DND-41 (cell line): ENCODE data around the gene DNAH8.

Source experiments
- ATAC-seq: fragments of 200-7000 bp; cut with Tn5 transposase; 3 replicates; pipeline ENCODE4 v1.9.1; 2021; ENCODE audit warnings: low read depth; ENCODE audit not compliant: insufficient read depth
- DNase-seq: peaks from one replicate; pipeline ENCODE4 v3.0.0-alpha.2; 2020
- H2AFZ ChIP-seq: 2 replicates; pipeline ENCODE4 v1.6.0; 2012; ENCODE audit warnings: low read depth, low read length
- H3K27ac ChIP-seq: 2 replicates; pipeline ENCODE4 v1.5.1; 2012; ENCODE audit warnings: low read length, inconsistent platforms
- H3K27me3 ChIP-seq: fragments of 200-600 bp; sonication (generic); 2 replicates; pipeline ENCODE4 v1.6.0; 2012; ENCODE audit warnings: low read length, mild to moderate bottlenecking, inconsistent platforms; ENCODE audit not compliant: insufficient read depth, poor library complexity
- H3K36me3 ChIP-seq: 2 replicates; pipeline ENCODE4 v1.5.1; 2012; ENCODE audit warnings: low read length, inconsistent platforms; ENCODE audit not compliant: insufficient read depth
- H3K4me1 ChIP-seq: 2 replicates; pipeline ENCODE4 v1.5.1; 2012; ENCODE audit warnings: mild to moderate bottlenecking, low read length; ENCODE audit not compliant: insufficient read depth
- H3K4me2 ChIP-seq: 2 replicates; pipeline ENCODE4 v1.6.0; 2012; ENCODE audit warnings: mild to moderate bottlenecking, moderate library complexity, low read length, inconsistent platforms; ENCODE audit not compliant: insufficient read depth
- H3K4me3 ChIP-seq, 2 experiments: fragments of 200-600 bp in 1 of 2; shearing (Covaris generic) in 1 of 2; 2 replicates each; pipeline ENCODE4 v1.5.1; 2012 to 2016; ENCODE audit warnings: inconsistent platforms in 2 of 2, low read length in 2 of 2, mild to moderate bottlenecking in 2 of 2, low read depth in 1 of 2, moderate library complexity in 1 of 2
- H3K79me2 ChIP-seq: 2 replicates; pipeline ENCODE4 v1.6.0; 2012; ENCODE audit warnings: low read length, inconsistent platforms; ENCODE audit not compliant: insufficient read depth
- H3K9ac ChIP-seq: 2 replicates; pipeline ENCODE4 v1.6.0; 2012; ENCODE audit warnings: low read depth, mild to moderate bottlenecking, inconsistent platforms, low read length, moderate library complexity
- H3K9me3 ChIP-seq: 2 replicates; pipeline ENCODE4 v1.5.1; 2012; ENCODE audit warnings: low read length, moderate library complexity, mild to moderate bottlenecking, inconsistent platforms; ENCODE audit not compliant: insufficient read depth, severe bottlenecking
- H4K20me1 ChIP-seq: 2 replicates; pipeline ENCODE4 v1.6.0; 2012; ENCODE audit warnings: low read length; ENCODE audit not compliant: insufficient read depth
- EZH2 ChIP-seq: IDR thresholded peaks from 3 replicates; pipeline ENCODE4 v1.6.1; 2012; ENCODE audit warnings: borderline replicate concordance, low read depth, mild to moderate bottlenecking, moderate library complexity, low read length, inconsistent platforms; ENCODE audit not compliant: severe bottlenecking
- TF ChIP-seq, protein P1 (sequence below): IDR thresholded peaks from 2 replicates; pipeline ENCODE4 v1.5.1; 2012; ENCODE audit warnings: borderline replicate concordance, low read length, moderate library complexity, mild to moderate bottlenecking; ENCODE audit not compliant: poor library complexity, severe bottlenecking; ENCODE audit errors: extremely low read depth

The DNAH8 gene

DNA sequence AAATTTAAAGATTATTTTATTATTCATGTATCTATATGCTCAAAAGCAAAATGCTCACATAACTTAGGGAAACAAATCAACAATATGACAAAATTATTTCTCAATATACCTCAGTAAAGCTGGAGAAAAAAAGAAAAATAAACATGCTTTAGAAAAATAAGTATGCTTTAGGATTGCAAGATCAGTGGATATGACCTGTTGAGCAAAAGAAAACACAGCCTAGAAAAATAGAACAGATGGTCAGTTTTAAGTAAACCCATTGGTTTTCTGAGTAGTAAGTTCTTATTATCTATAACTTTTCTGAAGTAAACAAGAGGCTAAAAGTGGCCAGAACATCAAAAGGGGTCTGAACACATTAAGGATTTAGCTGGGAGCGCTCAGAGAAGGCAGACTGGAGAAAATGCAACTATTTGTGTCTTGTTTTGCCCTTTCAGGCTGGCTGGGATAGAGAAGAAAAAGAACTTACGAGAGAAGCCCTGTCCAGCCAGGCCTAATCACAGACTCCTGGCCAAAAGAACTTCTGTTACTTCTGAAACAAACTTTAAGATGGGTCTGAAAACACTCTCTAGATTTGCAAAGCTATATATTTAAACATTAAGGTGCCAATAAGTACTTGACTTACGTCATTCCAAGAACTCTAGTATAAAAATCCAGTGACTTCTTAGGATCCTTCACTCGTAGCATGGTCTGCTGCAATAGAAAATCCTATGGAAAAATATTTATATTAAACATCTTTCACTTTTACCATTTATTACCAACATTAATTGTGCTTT lies 28.7 kb upstream of the DNAH8 start:
- no peak overlapping the region for H3K9ac ChIP-seq
- TF ChIP-seq, protein P1, sequence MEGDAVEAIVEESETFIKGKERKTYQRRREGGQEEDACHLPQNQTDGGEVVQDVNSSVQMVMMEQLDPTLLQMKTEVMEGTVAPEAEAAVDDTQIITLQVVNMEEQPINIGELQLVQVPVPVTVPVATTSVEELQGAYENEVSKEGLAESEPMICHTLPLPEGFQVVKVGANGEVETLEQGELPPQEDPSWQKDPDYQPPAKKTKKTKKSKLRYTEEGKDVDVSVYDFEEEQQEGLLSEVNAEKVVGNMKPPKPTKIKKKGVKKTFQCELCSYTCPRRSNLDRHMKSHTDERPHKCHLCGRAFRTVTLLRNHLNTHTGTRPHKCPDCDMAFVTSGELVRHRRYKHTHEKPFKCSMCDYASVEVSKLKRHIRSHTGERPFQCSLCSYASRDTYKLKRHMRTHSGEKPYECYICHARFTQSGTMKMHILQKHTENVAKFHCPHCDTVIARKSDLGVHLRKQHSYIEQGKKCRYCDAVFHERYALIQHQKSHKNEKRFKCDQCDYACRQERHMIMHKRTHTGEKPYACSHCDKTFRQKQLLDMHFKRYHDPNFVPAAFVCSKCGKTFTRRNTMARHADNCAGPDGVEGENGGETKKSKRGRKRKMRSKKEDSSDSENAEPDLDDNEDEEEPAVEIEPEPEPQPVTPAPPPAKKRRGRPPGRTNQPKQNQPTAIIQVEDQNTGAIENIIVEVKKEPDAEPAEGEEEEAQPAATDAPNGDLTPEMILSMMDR = no peak
- TF ChIP-seq EZH2 = no peak
- peaks cover 42% of the 10 kb centered on the region for H4K20me1 ChIP-seq
- no peaks in the 10 kb centered on the region for H3K9me3 ChIP-seq
- no peak overlapping the region for H3K4me2 ChIP-seq
- H3K27me3 ChIP-seq = no peaks in the 10 kb centered on the region
- H3K4me3 ChIP-seq = no peak overlapping the region
- ATAC-seq (no peak), DNase-seq (no peak)
- H3K27ac ChIP-seq = no peak overlapping the region
- peaks cover 42% of the 10 kb centered on the region for H3K36me3 ChIP-seq
- H3K4me1 ChIP-seq = no peaks in the 10 kb centered on the region; the same call in 1 of the 2 replicates
- peaks cover 58% of the 10 kb centered on the region for H3K79me2 ChIP-seq
- H2AFZ ChIP-seq = no peak overlapping the region

DNA sequence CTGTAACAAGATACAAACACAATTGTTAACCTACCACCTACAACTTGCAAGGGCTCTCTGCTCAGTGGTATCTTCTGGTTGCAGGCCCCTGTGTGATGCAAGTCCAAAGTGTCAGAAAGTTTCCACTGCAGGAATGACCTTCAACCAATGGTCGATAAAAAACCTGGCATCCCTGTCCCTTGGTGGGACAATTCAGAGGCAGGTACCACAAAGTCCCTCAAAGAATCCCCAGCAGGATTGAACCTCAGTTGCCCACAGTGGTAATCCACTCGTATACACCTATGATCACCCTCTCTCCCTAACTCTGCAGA lies 28.1 kb upstream of the DNAH8 start:
- no peak overlapping the region for H3K4me2 ChIP-seq
- H3K9ac ChIP-seq = no peak overlapping the region
- no peak overlapping the region for H3K4me3 ChIP-seq
- ATAC-seq (no peak), DNase-seq (no peak)
- H3K4me1 ChIP-seq = no peaks in the 10 kb centered on the region; the same call in 1 of the 2 replicates
- H3K79me2 ChIP-seq = peaks cover 63% of the 10 kb centered on the region
- H3K36me3 ChIP-seq = peaks cover 37% of the 10 kb centered on the region
- no peak for TF ChIP-seq EZH2
- TF ChIP-seq, protein P1 = no peak
- peaks cover 40% of the 10 kb centered on the region for H4K20me1 ChIP-seq
- H2AFZ ChIP-seq = no peak overlapping the region
- no peak overlapping the region for H3K27ac ChIP-seq
- no peaks in the 10 kb centered on the region for H3K9me3 ChIP-seq
- H3K27me3 ChIP-seq = no peaks in the 10 kb centered on the region

DNA sequence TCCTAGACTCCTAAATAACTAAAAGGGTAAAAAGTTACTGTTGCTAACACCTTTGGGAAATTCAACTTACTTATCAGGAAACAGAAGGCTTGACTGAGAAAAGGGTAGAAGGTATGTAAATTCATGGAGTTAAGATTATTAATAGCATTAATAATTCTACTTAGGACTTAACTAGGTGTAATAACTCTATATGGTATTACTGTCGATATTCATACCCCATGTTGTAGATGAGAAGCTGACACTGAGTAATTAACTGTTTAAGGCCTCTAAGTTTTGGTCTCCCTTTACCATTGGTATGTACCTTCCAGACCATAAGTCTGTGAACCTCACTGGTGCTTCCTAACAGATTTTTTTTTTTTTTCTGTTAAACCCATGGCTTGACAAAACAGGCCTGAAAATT lies 27.6 kb upstream of the DNAH8 start:
- H3K79me2 ChIP-seq = peaks cover 69% of the 10 kb centered on the region
- no peak overlapping the region for H3K4me3 ChIP-seq
- H3K9me3 ChIP-seq = no peaks in the 10 kb centered on the region
- peaks cover 40% of the 10 kb centered on the region for H4K20me1 ChIP-seq
- no peak overlapping the region for H3K9ac ChIP-seq
- H2AFZ ChIP-seq = no peak overlapping the region
- DNase-seq (no peak), ATAC-seq (no peak)
- no peak overlapping the region for H3K27ac ChIP-seq
- H3K36me3 ChIP-seq = peaks cover 32% of the 10 kb centered on the region
- TF ChIP-seq, protein P1 = no peak
- TF ChIP-seq EZH2 = no peak
- no peak overlapping the region for H3K4me2 ChIP-seq
- no peaks in the 10 kb centered on the region; the same call in 1 of the 2 replicates for H3K4me1 ChIP-seq
- no peaks in the 10 kb centered on the region for H3K27me3 ChIP-seq
